Epithelial cell of esophagus (primary cell): ENCODE measurements around the gene AGPAT3.

Source experiments
- DNase-seq: peaks from one replicate; pipeline ENCODE4 v3.0.0; 2010; ENCODE audit warnings: low read depth
- H3K4me3 ChIP-seq: 2 replicates; pipeline ENCODE4 v1.5.1; 2011; ENCODE audit warnings: mild to moderate bottlenecking, low read length, control low read depth
- CTCF ChIP-seq: IDR thresholded peaks from 2 replicates; pipeline ENCODE4 v1.5.1; 2011; ENCODE audit warnings: low read depth, mild to moderate bottlenecking, low read length, control low read depth, inconsistent platforms; ENCODE audit not compliant: insufficient read depth; ENCODE audit errors: missing control alignments

The AGPAT3 gene

GRCh38 chr21:44011123-44011522 lies 146.1 kb downstream of the AGPAT3 start:
- DNase-seq, result no peak
- peak overlapping the region; percentile 67 for H3K4me3 ChIP-seq
- no peak for TF ChIP-seq CTCF

DNA sequence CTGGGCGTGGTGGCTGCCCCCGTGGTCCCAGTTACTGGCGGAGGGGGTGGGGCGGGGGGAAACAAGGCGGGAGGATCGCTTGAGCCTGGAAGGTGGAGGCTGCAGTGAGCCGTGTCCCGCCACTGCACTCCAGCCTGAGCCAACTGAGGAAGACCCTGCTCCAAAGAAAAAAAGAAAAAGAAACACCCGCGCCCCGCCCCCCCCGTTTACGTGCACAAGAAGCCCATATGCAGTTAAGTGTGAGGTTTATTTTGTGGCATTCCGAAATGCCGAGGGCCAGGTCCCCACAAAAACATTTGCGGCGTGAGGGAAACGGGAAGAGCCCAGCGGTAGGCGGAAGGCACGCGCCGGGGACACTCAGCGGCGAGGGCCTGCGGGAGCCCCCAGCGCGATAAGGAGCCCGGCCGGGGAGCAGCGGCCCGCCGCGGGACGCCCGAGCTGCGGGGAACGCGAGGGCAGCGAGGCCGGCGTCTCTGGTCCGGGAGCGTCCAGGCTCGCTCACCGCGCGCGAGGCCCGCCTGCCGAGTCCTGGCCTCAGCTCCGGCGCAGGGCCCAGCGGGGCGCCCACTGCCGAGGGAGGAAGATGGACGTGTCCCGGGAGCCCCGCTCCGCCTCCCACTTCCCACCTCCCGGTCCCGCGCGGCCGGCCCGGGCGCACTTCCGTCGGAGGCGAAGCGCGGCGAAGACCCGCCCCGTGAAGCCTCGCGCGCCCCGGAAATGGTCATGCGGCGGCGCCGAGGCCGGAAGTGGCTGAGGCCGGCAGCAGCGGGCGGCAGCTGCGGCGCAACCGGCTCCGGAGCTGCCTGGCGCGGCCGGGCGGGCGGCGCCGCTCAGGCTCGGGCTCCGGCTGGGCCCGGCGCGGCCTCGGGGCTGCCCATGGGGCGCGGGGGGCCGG lies 146.8 kb downstream of the AGPAT3 start, which contains the start of gene TRAPPC10:
TRAPPC10 (plus strand) TSS at position 731 of the 895 bp plus-strand sequence. CDS start 185 bp downstream, outside the sequence.
- no peak for TF ChIP-seq CTCF
- DNase-seq, result peak; percentile 90
- H3K4me3 ChIP-seq, result peak within 1 kb of the TSS; percentile 68

GRCh38 chr21:44012474-44013379 lies 147.7 kb downstream of the AGPAT3 start:
- peak; percentile 37 for DNase-seq
- H3K4me3 ChIP-seq, result peak overlapping the region; percentile 68
- TF ChIP-seq CTCF, result no peak

DNA sequence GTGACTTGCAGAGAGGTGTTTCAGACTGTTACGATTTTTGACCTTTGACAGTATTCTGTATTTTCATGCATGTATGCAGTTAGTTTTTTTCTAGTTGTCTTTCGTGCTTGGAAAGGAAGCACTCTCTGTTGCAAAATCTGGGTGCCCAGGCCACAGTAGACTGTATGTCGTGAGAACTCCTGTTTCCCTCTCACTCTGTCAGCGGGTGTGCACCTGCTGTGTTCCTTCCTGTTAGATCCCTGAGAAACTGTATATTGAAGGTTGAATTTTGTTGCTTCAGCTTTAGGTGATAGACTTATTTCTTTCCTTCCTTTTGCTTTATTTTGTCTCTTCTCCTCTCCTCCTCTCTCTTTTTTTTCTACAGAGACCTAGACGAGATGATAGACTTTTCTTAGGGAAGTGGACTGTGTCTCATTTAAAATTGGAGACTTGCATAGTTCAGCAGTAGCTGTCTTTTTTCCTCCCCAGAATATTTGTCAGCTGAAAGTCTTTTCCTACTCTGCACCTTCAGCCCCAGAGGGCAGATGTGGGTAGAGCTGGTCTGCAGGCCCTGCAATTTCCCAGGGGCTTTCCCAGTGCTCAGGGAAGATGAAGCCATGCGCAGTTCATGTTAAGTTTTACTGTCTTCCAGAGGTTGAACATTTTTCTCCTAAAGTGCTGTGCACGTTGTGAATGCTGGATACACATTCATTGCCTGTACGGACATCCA lies 148.5 kb downstream of the AGPAT3 start:
- DNase-seq, result peak; percentile 25
- no peak for TF ChIP-seq CTCF
- H3K4me3 ChIP-seq, result peak overlapping the region; percentile 68

DNA sequence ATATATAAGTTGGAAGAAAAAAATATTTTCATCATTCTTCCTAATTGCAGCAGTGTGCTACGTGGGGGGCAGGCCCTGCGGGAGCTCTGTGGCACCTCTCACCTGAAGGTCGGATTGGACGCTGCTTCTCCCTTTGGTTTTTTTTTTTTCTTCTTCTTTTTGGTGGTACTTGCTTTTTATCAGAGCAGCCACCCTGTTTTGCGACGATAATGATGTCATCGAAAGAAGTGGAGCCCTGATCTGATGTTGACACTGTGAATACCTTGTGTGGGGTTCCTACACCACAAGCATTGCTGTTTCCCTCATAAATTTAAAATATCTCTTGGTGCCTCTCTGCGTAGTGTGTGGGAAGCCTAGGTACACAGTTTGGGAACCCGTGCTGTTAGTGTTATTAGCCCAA lies 152.6 kb downstream of the AGPAT3 start:
- H3K4me3 ChIP-seq, result no peak overlapping the region
- DNase-seq, result no peak
- TF ChIP-seq CTCF, result no peak

DNA sequence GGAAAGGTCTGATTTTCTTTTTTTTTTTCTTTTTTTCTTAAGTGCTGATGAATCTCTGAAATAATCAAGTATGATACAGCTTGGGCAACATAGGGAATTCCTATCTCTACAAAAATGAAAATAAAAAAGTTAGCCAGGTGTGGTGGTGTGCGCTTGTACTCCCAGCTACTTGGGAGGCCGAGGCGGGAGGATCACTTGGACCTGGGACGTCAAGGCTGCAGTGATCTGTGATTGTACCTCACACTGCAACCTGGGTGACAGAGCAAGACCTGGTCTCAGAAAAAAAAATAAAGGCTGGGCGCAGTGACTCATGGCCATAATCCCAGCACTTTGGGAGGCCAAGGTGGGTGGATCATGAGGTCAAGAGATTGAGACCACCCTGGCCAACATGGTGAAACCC lies 153.1 kb downstream of the AGPAT3 start:
- H3K4me3 ChIP-seq, result no peak overlapping the region
- no peak for TF ChIP-seq CTCF
- no peak for DNase-seq
